Suprapubic skin (tissue), 4 donors: ENCODE measurements around the gene PRKAG3. TPM values are rescaled to one million over a fixed set of nuclear protein-coding genes. Genes with fewer than 3 reads are reported as not detected.
"Not testable (repeated sequence)": the region's sequence is repeated elsewhere in the genome, so short reads cannot be mapped to it uniquely, and the experiment has no call there.

Source experiments
- DNase-seq, 2 donors: peaks; one replicate each; pipeline ENCODE4 v3.0.0-alpha.2; 2019; ENCODE audit warnings: low spot score in 2 of 2
- H3K27ac ChIP-seq: fragments of 200-600 bp; sonication (generic); one replicate; pipeline ENCODE4 v1.5.1; 2019
- H3K27me3 ChIP-seq: fragments of 200-600 bp; sonication (generic); one replicate; pipeline ENCODE4 v1.5.1; 2019
- H3K36me3 ChIP-seq: fragments of 200-600 bp; sonication (generic); one replicate; pipeline ENCODE4 v1.5.1; 2019
- H3K4me1 ChIP-seq: fragments of 200-600 bp; sonication (generic); one replicate; pipeline ENCODE4 v1.5.1; 2019
- H3K4me3 ChIP-seq: fragments of 200-600 bp; sonication (generic); one replicate; pipeline ENCODE4 v1.5.1; 2019; ENCODE audit warnings: mild to moderate bottlenecking
- H3K9me3 ChIP-seq: fragments of 200-600 bp; sonication (generic); one replicate; pipeline ENCODE4 v1.5.1; 2019
- CTCF ChIP-seq, 2 donors: fragments of 200-600 bp in 1 of 2; fragments of 450-650 bp in 1 of 2; sonication (generic) in 1 of 2; IDR thresholded peaks; one replicate each; pipeline ENCODE4 v1.5.1; 2016 to 2019; ENCODE audit warnings: antibody characterized with exemption in 2 of 2, mild to moderate bottlenecking in 1 of 2, moderate library complexity in 1 of 2
- EP300 ChIP-seq: sonication (generic); formaldehyde crosslinking; IDR thresholded peaks from one replicate; pipeline ENCODE4 v1.6.1; 2017; ENCODE audit warnings: antibody characterized with exemption
- POLR2A ChIP-seq, 2 donors: fragments of 450-650 bp; IDR thresholded peaks; one replicate each; pipeline ENCODE4 v1.6.1; 2017; ENCODE audit warnings: antibody characterized with exemption in 2 of 2, mild to moderate bottlenecking in 2 of 2, moderate library complexity in 2 of 2
- POLR2AphosphoS5 ChIP-seq, 3 donors: sonication (generic); formaldehyde crosslinking; IDR thresholded peaks; one replicate each; pipeline ENCODE4 v1.6.1; 2017; ENCODE audit warnings: antibody characterized with exemption in 3 of 3
- WGBS: methylation state at CpG from one replicate; pipeline ENCODE4 v1.1.5; 2018; 5-methylcytosine and 5-hydroxymethylcytosine counted together
- total RNA-seq, 4 donors: library from RNA; depleted of rRNA; stranded (reverse); fragments of >200 nt; gene quantifications; one replicate each; pipeline ENCODE4 v1.1.0, GENCODE V29; 2016

Gene PRKAG3
- total RNA-seq, 4 donors from 2014 or later = 0.26 TPM; not detected in 3

GRCh38 chr2:218776488-218776887 is 55.1 kb downstream of the PRKAG3 start:
- Histone ChIP-seq H3K9me3 (no peaks in the 10 kb centered on the region), H3K27ac (no peak overlapping the region), H3K4me1 (peaks cover 10% of the 10 kb centered on the region), H3K36me3 (no peaks in the 10 kb centered on the region), H3K27me3 (no peaks in the 10 kb centered on the region), H3K4me3 (no peak overlapping the region)
- TF ChIP-seq EP300 (no peak), POLR2AphosphoS5 (IDR thresholded peaks at IDR 0.05) (no peak), CTCF (IDR thresholded peaks at IDR 0.05) (no peak), POLR2A (IDR thresholded peaks at IDR 0.05) (no peak)
- 97% methylated on average over 1 of the region's 1 CpG for WGBS
- DNase-seq = no peak

DNA sequence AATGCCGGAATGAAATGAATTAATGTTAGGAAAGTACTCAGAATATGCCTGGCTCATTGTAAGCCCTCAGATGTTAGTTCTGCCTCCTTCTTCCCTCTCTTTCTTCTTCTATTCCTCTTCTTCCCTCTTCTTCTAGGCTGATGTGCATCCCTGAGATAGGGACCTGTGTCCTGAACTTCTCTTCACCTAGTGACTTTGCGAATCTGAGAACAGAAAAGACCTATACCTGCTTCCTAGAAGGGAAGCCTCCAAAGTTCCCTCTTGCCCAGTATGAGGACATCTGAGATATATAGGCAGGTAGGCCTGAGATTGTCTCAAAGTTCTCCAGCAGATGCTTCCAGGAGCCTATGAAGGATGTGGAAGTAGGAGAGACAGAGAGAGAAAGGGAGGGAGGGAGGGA is 57.7 kb downstream of the PRKAG3 start:
- Histone ChIP-seq H3K36me3 (no peaks in the 10 kb centered on the region), H3K27ac (no peak overlapping the region), H3K4me1 (no peaks in the 10 kb centered on the region), H3K9me3 (no peaks in the 10 kb centered on the region), H3K27me3 (no peaks in the 10 kb centered on the region), H3K4me3 (no peak overlapping the region)
- WGBS = 97% methylated on average over 2 of the region's 2 CpGs
- TF ChIP-seq POLR2AphosphoS5 (IDR thresholded peaks at IDR 0.05) (no peak), POLR2A (IDR thresholded peaks at IDR 0.05) (no peak), CTCF (IDR thresholded peaks at IDR 0.05) (no peak)
- DNase-seq = no peak

DNA sequence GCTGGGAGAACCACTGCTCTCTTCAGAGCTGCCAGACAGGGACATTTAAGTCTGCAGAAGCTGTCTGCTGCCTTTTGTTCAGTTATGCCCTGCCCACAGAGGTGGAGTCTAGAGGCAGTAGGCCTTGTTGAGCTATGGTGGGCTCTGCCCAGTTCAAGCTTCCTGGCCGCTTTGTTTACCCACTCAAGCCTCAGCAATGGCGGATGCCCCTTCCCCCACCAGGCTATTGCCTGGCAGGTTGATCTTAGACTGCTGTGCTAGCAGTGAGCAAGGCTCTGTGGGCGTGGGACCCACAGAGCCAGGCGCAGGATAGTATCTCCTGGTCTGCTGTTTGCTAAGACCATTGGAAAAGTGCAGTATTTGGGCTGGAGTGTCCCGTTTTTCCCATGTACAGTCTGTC is 58.8 kb downstream of the PRKAG3 start:
- not testable (repeated sequence) for H3K27me3 ChIP-seq, H3K36me3 ChIP-seq, H3K27ac ChIP-seq, DNase-seq, H3K4me1 ChIP-seq, H3K4me3 ChIP-seq, H3K9me3 ChIP-seq
- 93% methylated on average over 5 of the region's 5 CpGs for WGBS

Other genes with a start within 250 kb of the PRKAG3 start
- gene PLCD4, start 223.9 kb downstream of the PRKAG3 start, total RNA-seq = 1 to 10 TPM in 3 of 4 donors, under 1 TPM in 1; 0.55 to 2.5 (median 1.5) TPM
- 10 to 100 TPM; 27.4 to 38.7 (median 30.7) TPM for gene ZNF142, start 172.2 kb downstream of the PRKAG3 start, total RNA-seq
- 10 to 100 TPM; 30.3 to 72.8 (median 39.2) TPM for gene BCS1L, start 172.1 kb downstream of the PRKAG3 start, total RNA-seq
- 10 to 100 TPM; 19.0 to 42.6 (median 23.2) TPM for gene RNF25, start 159.8 kb downstream of the PRKAG3 start, total RNA-seq
- 10 to 100 TPM; 20.7 to 43.4 (median 21.9) TPM for gene STK36, start 159.7 kb downstream of the PRKAG3 start, total RNA-seq
- gene TTLL4, start 121.0 kb downstream of the PRKAG3 start, total RNA-seq = 10 to 100 TPM; 18.9 to 43.5 (median 25.2) TPM
- gene CYP27A1, start 49.7 kb downstream of the PRKAG3 start, total RNA-seq = 10 to 100 TPM; 17.4 to 30.7 (median 21.8) TPM
- 1 to 10 TPM; 1.4 to 3.7 (median 2.3) TPM for gene WNT6, start 28.0 kb upstream of the PRKAG3 start, total RNA-seq
- 10 to 100 TPM; 14.3 to 20.7 (median 16.3) TPM for gene WNT10A, start 49.0 kb upstream of the PRKAG3 start, total RNA-seq
- not detected for gene CDK5R2, start 127.9 kb upstream of the PRKAG3 start, total RNA-seq
- gene FEV, start 153.4 kb upstream of the PRKAG3 start, total RNA-seq = not detected
- not detected for gene CRYBA2, start 161.6 kb upstream of the PRKAG3 start, total RNA-seq
- gene CFAP65, start 209.7 kb upstream of the PRKAG3 start, total RNA-seq = not detected
- under 1 TPM in 2 of 4 donors, not detected in 2; 0.23 to 0.30 TPM for gene IHH, start 229.1 kb upstream of the PRKAG3 start, total RNA-seq